ENCODE results near the gene PIERCE2. TPM values are rescaled to one million over a fixed set of nuclear protein-coding genes. Genes with fewer than 3 reads are reported as not detected.

Gene PIERCE2
- total and polyA plus RNA-seq, 2 of the 13 experiments (the other 11 are each of a cell fraction or from before 2014, with no cell fraction given): 0.09 TPM; not detected in 1

- CTCF ChIA-PET (ENCODE audit: low intra/inter-chr PET ratio, low total read pairs): no interaction called here
- no peak for ATAC-seq
- Histone ChIP-seq H3K9ac (ENCODE audit: insufficient read depth, low read depth, low read length) (no peak overlapping the region), H2AFZ (ENCODE audit: low read length) (no peak overlapping the region), H4K20me1 (ENCODE audit: insufficient read depth, low read length) (no peaks in the 10 kb centered on the region), H3K27me3 (ENCODE audit: control insufficient read depth in 1 of 2, insufficient read depth in 2 of 2, low read length in 2 of 2) (no peaks in the 10 kb centered on the region), H3K4me3 (replicated peaks in 1 of 3; ENCODE audit: insufficient read depth in 1 of 3, low read depth in 2 of 3, low read length in 3 of 3) (no peak overlapping the region), H3K36me3 (replicated peaks in 1 of 2; ENCODE audit: control insufficient read depth in 1 of 2, insufficient read depth in 2 of 2, low read length in 2 of 2) (no peaks in the 10 kb centered on the region), H3K79me2 (ENCODE audit: insufficient read depth, low read length) (no peaks in the 10 kb centered on the region), H3K4me2 (ENCODE audit: low read depth, low read length) (no peak overlapping the region), H3K4me1 (ENCODE audit: insufficient read depth, low read length) (peaks cover 7% of the 10 kb centered on the region; the same call in 1 of the 2 replicates), H3K27ac (ENCODE audit: extremely low read length, insufficient read depth, low read length) (no peak overlapping the region), H3K9me3 (ENCODE audit: low read length) (no peaks in the 10 kb centered on the region)
- TF ChIP-seq PBX2 (CRISPR knock-in tag; IDR thresholded peaks at IDR 0.05) (no peak), SNRNP70 (IDR thresholded peaks at IDR 0.05; ENCODE audit: low read depth, low read length) (no peak), CAMTA2 (CRISPR knock-in tag; IDR thresholded peaks at IDR 0.05; ENCODE audit: borderline replicate concordance) (no peak), CSRNP2 (CRISPR knock-in tag; conservative IDR thresholded peaks at IDR 0.05; ENCODE audit: low read depth) (no peak), ZSCAN31 (CRISPR knock-in tag; IDR thresholded peaks at IDR 0.05; ENCODE audit: low read depth) (no peak), HNF4G (IDR thresholded peaks at IDR 0.05; ENCODE audit: borderline replicate concordance, low read depth, low read length) (no peak), HNF4G (CRISPR knock-in tag; IDR thresholded peaks at IDR 0.05; ENCODE audit: borderline replicate concordance, low read depth) (no peak), SIX1 (CRISPR knock-in tag; IDR thresholded peaks at IDR 0.05; ENCODE audit: borderline replicate concordance) (no peak), ZNF792 (CRISPR knock-in tag; IDR thresholded peaks at IDR 0.05) (no peak), ZNF577 (CRISPR knock-in tag; IDR thresholded peaks at IDR 0.05; ENCODE audit: borderline replicate concordance, low read depth) (no peak), RXRB (CRISPR knock-in tag; IDR thresholded peaks at IDR 0.05; ENCODE audit: borderline replicate concordance) (no peak), TGIF2 (CRISPR knock-in tag; IDR thresholded peaks at IDR 0.05) (no peak), ELF3 (CRISPR knock-in tag; IDR thresholded peaks at IDR 0.05) (no peak), ZNF562 (CRISPR knock-in tag; IDR thresholded peaks at IDR 0.05; ENCODE audit: borderline replicate concordance) (no peak), IKZF1 (IDR thresholded peaks at IDR 0.05) (no peak), ZSCAN21 (CRISPR knock-in tag; IDR thresholded peaks at IDR 0.05; ENCODE audit: borderline replicate concordance) (no peak), RFX3 (CRISPR knock-in tag; IDR thresholded peaks at IDR 0.05) (no peak)
- TF ChIP-seq, protein P1, sequence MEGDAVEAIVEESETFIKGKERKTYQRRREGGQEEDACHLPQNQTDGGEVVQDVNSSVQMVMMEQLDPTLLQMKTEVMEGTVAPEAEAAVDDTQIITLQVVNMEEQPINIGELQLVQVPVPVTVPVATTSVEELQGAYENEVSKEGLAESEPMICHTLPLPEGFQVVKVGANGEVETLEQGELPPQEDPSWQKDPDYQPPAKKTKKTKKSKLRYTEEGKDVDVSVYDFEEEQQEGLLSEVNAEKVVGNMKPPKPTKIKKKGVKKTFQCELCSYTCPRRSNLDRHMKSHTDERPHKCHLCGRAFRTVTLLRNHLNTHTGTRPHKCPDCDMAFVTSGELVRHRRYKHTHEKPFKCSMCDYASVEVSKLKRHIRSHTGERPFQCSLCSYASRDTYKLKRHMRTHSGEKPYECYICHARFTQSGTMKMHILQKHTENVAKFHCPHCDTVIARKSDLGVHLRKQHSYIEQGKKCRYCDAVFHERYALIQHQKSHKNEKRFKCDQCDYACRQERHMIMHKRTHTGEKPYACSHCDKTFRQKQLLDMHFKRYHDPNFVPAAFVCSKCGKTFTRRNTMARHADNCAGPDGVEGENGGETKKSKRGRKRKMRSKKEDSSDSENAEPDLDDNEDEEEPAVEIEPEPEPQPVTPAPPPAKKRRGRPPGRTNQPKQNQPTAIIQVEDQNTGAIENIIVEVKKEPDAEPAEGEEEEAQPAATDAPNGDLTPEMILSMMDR (CRISPR knock-in tag; IDR thresholded peaks at IDR 0.05): no peak
- TF ChIP-seq, protein P2, sequence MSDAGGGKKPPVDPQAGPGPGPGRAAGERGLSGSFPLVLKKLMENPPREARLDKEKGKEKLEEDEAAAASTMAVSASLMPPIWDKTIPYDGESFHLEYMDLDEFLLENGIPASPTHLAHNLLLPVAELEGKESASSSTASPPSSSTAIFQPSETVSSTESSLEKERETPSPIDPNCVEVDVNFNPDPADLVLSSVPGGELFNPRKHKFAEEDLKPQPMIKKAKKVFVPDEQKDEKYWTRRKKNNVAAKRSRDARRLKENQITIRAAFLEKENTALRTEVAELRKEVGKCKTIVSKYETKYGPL (CRISPR knock-in tag; IDR thresholded peaks at IDR 0.05): no peak
- DNase-seq (ENCODE audit: low spot score): no peak
- FAIRE-seq: no peak
- intact Hi-C loops (cut with micrococcal nuclease; ENCODE audit: unreplicated experiment): no loop called here
- 0% methylated on average over 1 of the region's 1 CpG for WGBS (ENCODE audit: low lambda C conversion rate)
- POLR2A ChIA-PET: no interaction called here
- in situ Hi-C loops (cut with HindIII; ENCODE audit: extremely low pct_ligation_motif_present, low pct_unique_long_range_greater_than_20kb): no loop called here
- no TSS peak for BruUV-seq (replicated peaks)
These were observed 13.8 kb downstream of the PIERCE2 start for GRCh38 chr15:55422089-55422488.

Measured in HepG2 (cell line).